ENCODE results near the gene MYO1A. TPM values are rescaled to one million over a fixed set of nuclear protein-coding genes. Genes with fewer than 3 reads are reported as not detected.

Gene MYO1A
- total RNA-seq, 1 experiment from 2014 or later, result 9.3 TPM

GRCh38 chr12:56980268-56980667 is 69.7 kb downstream of the MYO1A start:
- no peak for TF ChIP-seq CTCF (IDR thresholded peaks at IDR 0.05; ENCODE audit: insufficient read depth in 1 of 2, low read depth in 1 of 2, low read length in 1 of 2, severe bottlenecking in 1 of 2, unreplicated experiment in 1 of 2)
- Histone ChIP-seq H3K36me3 (ENCODE audit: control insufficient read depth, insufficient read depth, low read length) (no peaks in the 10 kb centered on the region), H3K4me1 (no peaks in the 10 kb centered on the region), H3K27me3 (replicated peaks; ENCODE audit: control insufficient read depth, insufficient read depth, low read length) (no peaks in the 10 kb centered on the region), H3K9me3 (no peaks in the 10 kb centered on the region), H3K4me3 (ENCODE audit: low read depth, low read length) (no peak overlapping the region)
- no peak overlapping the region for H3K27ac Mint-ChIP-seq (ENCODE audit: unreplicated experiment)
- POLR2A ChIA-PET, result no interaction called here
- no TSS peak for BruUV-seq (replicated peaks)
- intact Hi-C loops (cut with micrococcal nuclease; ENCODE audit: unreplicated experiment), result no loop called here
- H3K27me3 Mint-ChIP-seq (ENCODE audit: insufficient read depth, unreplicated experiment), result no peaks in the 10 kb centered on the region
- no peaks in the 10 kb centered on the region for H3K4me1 Mint-ChIP-seq (ENCODE audit: low read depth, unreplicated experiment)
- H3K9me3 Mint-ChIP-seq (ENCODE audit: unreplicated experiment), result no peaks in the 10 kb centered on the region
- H3K36me3 Mint-ChIP-seq (ENCODE audit: insufficient read depth, unreplicated experiment), result no peaks in the 10 kb centered on the region
- H3K4me3 Mint-ChIP-seq (ENCODE audit: unreplicated experiment), result no peak overlapping the region
- DNase-seq, result no peak
- CTCF ChIA-PET, result no interaction called here

- ChIA-PET CTCF (no interaction called here), POLR2A (no interaction called here)
- no peaks in the 10 kb centered on the region for H3K27me3 Mint-ChIP-seq (ENCODE audit: insufficient read depth, unreplicated experiment)
- H3K9me3 ChIP-seq, result no peaks in the 10 kb centered on the region
- no peaks in the 10 kb centered on the region for H3K4me1 ChIP-seq
- BruUV-seq (replicated peaks), result no TSS peak
- no peak overlapping the region for H3K4me3 ChIP-seq (ENCODE audit: low read depth, low read length)
- H3K27me3 ChIP-seq (replicated peaks; ENCODE audit: control insufficient read depth, insufficient read depth, low read length), result no peaks in the 10 kb centered on the region
- no peak for DNase-seq
- intact Hi-C loops (cut with micrococcal nuclease; ENCODE audit: unreplicated experiment), result no loop called here
- H3K4me3 Mint-ChIP-seq (ENCODE audit: unreplicated experiment), result no peak overlapping the region
- H3K27ac Mint-ChIP-seq (ENCODE audit: unreplicated experiment), result no peak overlapping the region
- H3K36me3 ChIP-seq (ENCODE audit: control insufficient read depth, insufficient read depth, low read length), result no peaks in the 10 kb centered on the region
- no peaks in the 10 kb centered on the region for H3K4me1 Mint-ChIP-seq (ENCODE audit: low read depth, unreplicated experiment)
- H3K36me3 Mint-ChIP-seq (ENCODE audit: insufficient read depth, unreplicated experiment), result no peaks in the 10 kb centered on the region
- no peak for TF ChIP-seq CTCF (IDR thresholded peaks at IDR 0.05; ENCODE audit: insufficient read depth in 1 of 2, low read depth in 1 of 2, low read length in 1 of 2, severe bottlenecking in 1 of 2, unreplicated experiment in 1 of 2)
- no peaks in the 10 kb centered on the region for H3K9me3 Mint-ChIP-seq (ENCODE audit: unreplicated experiment)
Observed at GRCh38 chr12:56979628-56980027, 70.3 kb downstream of the MYO1A start.

Other genes starting within 250 kb of the MYO1A start
- not detected in 2 replicates for gene SDR9C7, start 115.7 kb downstream of the MYO1A start, total RNA-seq (2022)
- gene RDH16, start 92.5 kb downstream of the MYO1A start, total RNA-seq (2022), result 0.39 and 0.53 TPM in 2 replicates
- gene ZBTB39, start 43.6 kb downstream of the MYO1A start, total RNA-seq (2022), result 12.2 and 12.8 TPM in 2 replicates
- 1.6 and 3.1 TPM in 2 replicates for gene TAC3, start 33.6 kb downstream of the MYO1A start, total RNA-seq (2022)
- 38.3 and 40.1 TPM in 2 replicates for gene NEMP1, start 28.7 kb upstream of the MYO1A start, total RNA-seq (2022)
- gene NAB2, start 39.0 kb upstream of the MYO1A start, total RNA-seq (2022), result 15.7 and 16.4 TPM in 2 replicates
- 44.2 and 49.5 TPM in 2 replicates for gene STAT6, start 61.2 kb upstream of the MYO1A start, total RNA-seq (2022)
- gene LRP1, start 78.4 kb upstream of the MYO1A start, total RNA-seq (2022), result 106 and 111 TPM in 2 replicates
- not detected in 2 replicates for gene LRP1-AS, start 97.5 kb upstream of the MYO1A start, total RNA-seq (2022)
- gene NXPH4, start 166.7 kb upstream of the MYO1A start, total RNA-seq (2022), result 10.0 and 10.6 TPM in 2 replicates
- 387 and 466 TPM in 2 replicates for gene SHMT2, start 179.6 kb upstream of the MYO1A start, total RNA-seq (2022)
- gene STAC3, start 201.1 kb upstream of the MYO1A start, total RNA-seq (2022), result 0.70 and 1.3 TPM in 2 replicates

Measured in Caco-2 (cell line).